ENCODE measurements around the gene GRIK2.

DNA sequence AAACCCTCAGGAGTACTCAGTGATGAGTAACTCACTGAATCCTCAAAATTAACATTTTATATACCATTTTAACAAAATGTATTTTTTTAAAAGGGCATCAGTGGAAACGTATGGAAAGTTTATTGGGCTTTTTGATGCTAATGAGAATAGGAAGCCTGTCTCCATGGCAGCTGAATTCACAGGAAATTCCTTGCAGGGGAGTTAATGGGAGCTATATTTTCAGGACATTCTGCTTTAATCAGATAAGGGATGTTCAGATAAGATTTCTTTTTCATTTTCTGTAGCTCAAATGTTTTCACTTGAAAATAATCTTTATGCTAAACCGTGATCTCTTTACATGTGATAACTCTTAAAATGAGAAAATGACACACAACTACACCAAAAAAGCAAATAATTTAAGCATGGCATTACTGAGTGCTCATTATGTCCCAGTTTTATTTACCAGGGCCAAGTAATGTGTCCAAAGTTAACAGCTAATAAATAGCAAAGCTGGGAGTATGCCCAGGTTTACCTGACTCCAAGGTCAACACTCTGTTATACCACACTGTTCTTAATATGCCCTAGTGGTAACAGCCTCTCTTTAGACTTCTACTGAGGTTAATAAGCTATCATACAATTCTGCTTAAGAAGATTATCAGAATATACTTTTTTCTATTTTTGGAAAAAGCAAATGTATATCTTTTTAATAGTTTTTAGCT lies 348.1 kb downstream of the GRIK2 start:
- TF ChIP-seq, protein P1, sequence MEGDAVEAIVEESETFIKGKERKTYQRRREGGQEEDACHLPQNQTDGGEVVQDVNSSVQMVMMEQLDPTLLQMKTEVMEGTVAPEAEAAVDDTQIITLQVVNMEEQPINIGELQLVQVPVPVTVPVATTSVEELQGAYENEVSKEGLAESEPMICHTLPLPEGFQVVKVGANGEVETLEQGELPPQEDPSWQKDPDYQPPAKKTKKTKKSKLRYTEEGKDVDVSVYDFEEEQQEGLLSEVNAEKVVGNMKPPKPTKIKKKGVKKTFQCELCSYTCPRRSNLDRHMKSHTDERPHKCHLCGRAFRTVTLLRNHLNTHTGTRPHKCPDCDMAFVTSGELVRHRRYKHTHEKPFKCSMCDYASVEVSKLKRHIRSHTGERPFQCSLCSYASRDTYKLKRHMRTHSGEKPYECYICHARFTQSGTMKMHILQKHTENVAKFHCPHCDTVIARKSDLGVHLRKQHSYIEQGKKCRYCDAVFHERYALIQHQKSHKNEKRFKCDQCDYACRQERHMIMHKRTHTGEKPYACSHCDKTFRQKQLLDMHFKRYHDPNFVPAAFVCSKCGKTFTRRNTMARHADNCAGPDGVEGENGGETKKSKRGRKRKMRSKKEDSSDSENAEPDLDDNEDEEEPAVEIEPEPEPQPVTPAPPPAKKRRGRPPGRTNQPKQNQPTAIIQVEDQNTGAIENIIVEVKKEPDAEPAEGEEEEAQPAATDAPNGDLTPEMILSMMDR (IDR thresholded peaks at IDR 0.05) = no peak
- TF ChIP-seq POLR2A (IDR thresholded peaks at IDR 0.05) = no peak

Data from thyroid gland (tissue), 4 donors.